GM23338 (cell line): ENCODE data around the gene GPR31. TPM values are rescaled to one million over a fixed set of nuclear protein-coding genes. Genes with fewer than 3 reads are reported as not detected.

Experiments used
- ATAC-seq: fragments of 200-7000 bp; cut with Tn5 transposase; 3 replicates; pipeline ENCODE4 v1.9.1; 2020
- DNase-seq: peaks from one replicate; pipeline ENCODE4 v3.0.0-alpha.2; 2015; ENCODE audit warnings: low spot score
- H2AFZ ChIP-seq: fragments of 200-600 bp; sonication (generic); 2 replicates; pipeline ENCODE4 v1.8.0; 2016; ENCODE audit warnings: antibody characterized with exemption, mild to moderate bottlenecking, moderate library complexity
- H3F3A ChIP-seq: fragments of 200-600 bp; sonication (generic); replicated peaks from 2 replicates; pipeline ENCODE4 v1.8.0; 2017; ENCODE audit warnings: antibody characterized with exemption, mixed run types, low read depth
- H3K27ac ChIP-seq: fragments of 200-600 bp; sonication (generic); 2 replicates; pipeline ENCODE4 v1.6.1; 2016; ENCODE audit warnings: low read depth
- H3K27me3 ChIP-seq: fragments of 200-600 bp; sonication (generic); 2 replicates; pipeline ENCODE4 v1.8.0; 2016; ENCODE audit warnings: mild to moderate bottlenecking, mixed run types, moderate library complexity; ENCODE audit not compliant: insufficient read depth
- H3K36me3 ChIP-seq: fragments of 200-600 bp; sonication (generic); 2 replicates; pipeline ENCODE4 v1.8.0; 2016; ENCODE audit warnings: mild to moderate bottlenecking; ENCODE audit not compliant: insufficient read depth
- H3K4me1 ChIP-seq: fragments of 200-600 bp; sonication (generic); 2 replicates; pipeline ENCODE4 v1.8.0; 2016; ENCODE audit warnings: mild to moderate bottlenecking, moderate library complexity; ENCODE audit not compliant: insufficient read depth
- H3K4me2 ChIP-seq: fragments of 200-600 bp; sonication (generic); 2 replicates; pipeline ENCODE4 v1.7.1; 2017; ENCODE audit warnings: mixed run types
- H3K4me3 ChIP-seq: fragments of 200-600 bp; sonication (generic); 2 replicates; pipeline ENCODE4 v1.6.1; 2016; ENCODE audit warnings: mixed run types
- H3K79me2 ChIP-seq: fragments of 200-600 bp; sonication (generic); replicated peaks from 2 replicates; pipeline ENCODE4 v1.8.0; 2017; ENCODE audit warnings: mild to moderate bottlenecking; ENCODE audit not compliant: insufficient read depth
- H3K9me2 ChIP-seq: fragments of 200-600 bp; sonication (generic); 2 replicates; pipeline ENCODE4 v1.8.0; 2017; ENCODE audit not compliant: insufficient read depth
- H4K20me1 ChIP-seq: fragments of 200-600 bp; sonication (generic); replicated peaks from 2 replicates; pipeline ENCODE4 v1.8.0; 2017; ENCODE audit warnings: mild to moderate bottlenecking; ENCODE audit not compliant: insufficient read depth
- H3K27ac Mint-ChIP-seq: 2 replicates; pipeline ENCODE4 v1.8.0; 2020; ENCODE audit warnings: inconsistent platforms, mild to moderate bottlenecking, moderate library complexity, mixed read lengths
- H3K27me3 Mint-ChIP-seq: 3 replicates; pipeline ENCODE4 v1.8.0; 2022; ENCODE audit warnings: low read depth, mild to moderate bottlenecking, moderate library complexity, mixed read lengths, inconsistent platforms; ENCODE audit not compliant: insufficient read depth, poor library complexity
- H3K36me3 Mint-ChIP-seq: 3 replicates; pipeline ENCODE4 v1.8.0; 2021; ENCODE audit warnings: low read depth, mild to moderate bottlenecking, inconsistent platforms, moderate library complexity, mixed read lengths
- H3K4me1 Mint-ChIP-seq: 3 replicates; pipeline ENCODE4 v1.8.0; 2020; ENCODE audit warnings: mild to moderate bottlenecking, inconsistent platforms, mixed read lengths
- H3K4me3 Mint-ChIP-seq: 3 replicates; pipeline ENCODE4 v1.8.0; 2021; ENCODE audit warnings: moderate library complexity, mild to moderate bottlenecking, inconsistent platforms, mixed read lengths
- H3K9me3 Mint-ChIP-seq: 3 replicates; pipeline ENCODE4 v1.8.0; 2020; ENCODE audit warnings: moderate library complexity, mild to moderate bottlenecking, inconsistent platforms, mixed read lengths
- CREB1 ChIP-seq: fragments of 250-450 bp; sonication (Bioruptor Pico); IDR thresholded peaks from 2 replicates; pipeline ENCODE4 v1.5.0; 2020; ENCODE audit warnings: low read depth, mild to moderate bottlenecking, moderate library complexity
- EZH2 ChIP-seq: fragments of 200-600 bp; sonication (generic); IDR thresholded peaks from one replicate; pipeline ENCODE4 v1.8.0; 2017; ENCODE audit warnings: antibody characterized with exemption, mild to moderate bottlenecking, low read depth; ENCODE audit not compliant: unreplicated experiment
- EZH2phosphoT487 ChIP-seq: fragments of 200-600 bp; sonication (generic); IDR thresholded peaks from one replicate; pipeline ENCODE4 v1.8.1; 2018; ENCODE audit warnings: antibody characterized with exemption; ENCODE audit not compliant: unreplicated experiment
- JUNB ChIP-seq: IDR thresholded peaks from one replicate; pipeline ENCODE4 v1.6.1; 2016; ENCODE audit warnings: antibody characterized with exemption; ENCODE audit not compliant: unreplicated experiment
- NANOG ChIP-seq: IDR thresholded peaks from 2 replicates; pipeline ENCODE4 v1.6.1; 2016; ENCODE audit warnings: antibody characterized with exemption, borderline replicate concordance
- POLR2AphosphoS5 ChIP-seq: IDR thresholded peaks from 2 replicates; pipeline ENCODE4 v1.6.1; 2016; ENCODE audit warnings: antibody characterized with exemption, low read depth
- STAT1 ChIP-seq: IDR thresholded peaks from one replicate; pipeline ENCODE4 v1.6.1; 2016; ENCODE audit warnings: antibody characterized with exemption; ENCODE audit not compliant: unreplicated experiment
- ZNF114 ChIP-seq: fragments of 250-450 bp; sonication (Bioruptor Pico); IDR thresholded peaks from 2 replicates; pipeline ENCODE4 v1.5.0; 2020; ENCODE audit warnings: mild to moderate bottlenecking, moderate library complexity
- ZNF331 ChIP-seq: fragments of 250-450 bp; sonication (Bioruptor Pico); IDR thresholded peaks from 2 replicates; pipeline ENCODE4 v1.5.0; 2020; ENCODE audit warnings: low read depth, mild to moderate bottlenecking, moderate library complexity
- polyA plus RNA-seq: library from polyadenylated mRNA; unstranded; fragments of >200 nt; fragmentation: Nextera tagmentation; extraction: Ambion mirVana; gene quantifications from 2 replicates; pipeline ENCODE4 v1.2.1, GENCODE V29; 2016
- total RNA-seq: library from RNA; depleted of rRNA; stranded (reverse); fragments of >200 nt; shearing (Covaris generic); gene quantifications from 2 replicates; pipeline ENCODE4 v1.2.3, GENCODE V29; 2014
- TF ChIP-seq, protein P1 (sequence below), 2 experiments: fragments of 200-600 bp in 1 of 2; sonication (generic) in 1 of 2; conservative IDR thresholded peaks; 2 replicates each; pipeline versions ENCODE4 v1.5.1 to v1.6.1; 2016 to 2017; ENCODE audit warnings: antibody characterized with exemption in 2 of 2, low read depth in 2 of 2, mild to moderate bottlenecking in 2 of 2, moderate library complexity in 1 of 2
- TF ChIP-seq, protein P2 (sequence below): IDR thresholded peaks from one replicate; pipeline ENCODE4 v1.6.1; 2018; ENCODE audit warnings: antibody characterized with exemption; ENCODE audit not compliant: unreplicated experiment
- TF ChIP-seq, protein P3 (sequence below): fragments of 250-450 bp; sonication (Bioruptor Pico); IDR thresholded peaks from 2 replicates; pipeline ENCODE4 v1.5.0; 2020; ENCODE audit warnings: mild to moderate bottlenecking, moderate library complexity
- TF ChIP-seq, protein P4 (sequence below): IDR thresholded peaks from 2 replicates; pipeline ENCODE4 v1.6.1; 2016; ENCODE audit warnings: antibody characterized with exemption

GPR31 gene
- total and polyA plus RNA-seq, 2 experiments from 2014 or later, result not detected

DNA sequence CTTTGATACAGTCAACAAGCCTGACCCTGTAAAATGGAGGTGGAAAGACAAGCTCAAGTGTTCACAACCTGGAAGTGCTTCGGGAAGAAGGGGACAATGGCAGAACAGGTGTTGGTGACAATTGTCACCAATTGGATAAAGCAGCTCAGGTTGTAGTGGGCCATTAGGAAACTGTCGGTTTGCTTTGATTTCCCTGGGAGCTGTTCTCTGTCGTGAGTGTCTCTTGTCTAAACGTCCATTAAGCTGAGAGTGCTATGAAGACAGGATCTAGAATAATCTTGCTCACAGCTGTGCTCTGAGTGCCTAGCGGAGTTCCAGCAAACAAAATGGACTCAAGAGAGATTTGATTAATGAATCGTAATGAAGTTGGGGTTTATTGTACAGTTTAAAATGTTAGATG, 19.9 kb downstream of the GPR31 start:
- ATAC-seq (no peak), DNase-seq (no peak)
- H3K4me3 ChIP-seq, result no peak overlapping the region
- Mint-ChIP-seq H3K9me3 (no peaks in the 10 kb centered on the region), H3K27ac (no peak overlapping the region), H3K4me1 (peaks cover 21% of the 10 kb centered on the region), H3K36me3 (no peaks in the 10 kb centered on the region), H3K27me3 (peaks cover 2% of the 10 kb centered on the region), H3K4me3 (no peak overlapping the region)
- no peak for TF ChIP-seq EZH2
- no peak for TF ChIP-seq POLR2AphosphoS5
- no peak for TF ChIP-seq ZNF331
- no peak for TF ChIP-seq NANOG
- TF ChIP-seq, protein P1, sequence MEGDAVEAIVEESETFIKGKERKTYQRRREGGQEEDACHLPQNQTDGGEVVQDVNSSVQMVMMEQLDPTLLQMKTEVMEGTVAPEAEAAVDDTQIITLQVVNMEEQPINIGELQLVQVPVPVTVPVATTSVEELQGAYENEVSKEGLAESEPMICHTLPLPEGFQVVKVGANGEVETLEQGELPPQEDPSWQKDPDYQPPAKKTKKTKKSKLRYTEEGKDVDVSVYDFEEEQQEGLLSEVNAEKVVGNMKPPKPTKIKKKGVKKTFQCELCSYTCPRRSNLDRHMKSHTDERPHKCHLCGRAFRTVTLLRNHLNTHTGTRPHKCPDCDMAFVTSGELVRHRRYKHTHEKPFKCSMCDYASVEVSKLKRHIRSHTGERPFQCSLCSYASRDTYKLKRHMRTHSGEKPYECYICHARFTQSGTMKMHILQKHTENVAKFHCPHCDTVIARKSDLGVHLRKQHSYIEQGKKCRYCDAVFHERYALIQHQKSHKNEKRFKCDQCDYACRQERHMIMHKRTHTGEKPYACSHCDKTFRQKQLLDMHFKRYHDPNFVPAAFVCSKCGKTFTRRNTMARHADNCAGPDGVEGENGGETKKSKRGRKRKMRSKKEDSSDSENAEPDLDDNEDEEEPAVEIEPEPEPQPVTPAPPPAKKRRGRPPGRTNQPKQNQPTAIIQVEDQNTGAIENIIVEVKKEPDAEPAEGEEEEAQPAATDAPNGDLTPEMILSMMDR (conservative IDR thresholded peaks at IDR 0.05; ENCODE audit: low read depth in 2 of 2), result no peak
- TF ChIP-seq ZNF114 (CRISPR knock-in tag), result no peak
- TF ChIP-seq, protein P2, sequence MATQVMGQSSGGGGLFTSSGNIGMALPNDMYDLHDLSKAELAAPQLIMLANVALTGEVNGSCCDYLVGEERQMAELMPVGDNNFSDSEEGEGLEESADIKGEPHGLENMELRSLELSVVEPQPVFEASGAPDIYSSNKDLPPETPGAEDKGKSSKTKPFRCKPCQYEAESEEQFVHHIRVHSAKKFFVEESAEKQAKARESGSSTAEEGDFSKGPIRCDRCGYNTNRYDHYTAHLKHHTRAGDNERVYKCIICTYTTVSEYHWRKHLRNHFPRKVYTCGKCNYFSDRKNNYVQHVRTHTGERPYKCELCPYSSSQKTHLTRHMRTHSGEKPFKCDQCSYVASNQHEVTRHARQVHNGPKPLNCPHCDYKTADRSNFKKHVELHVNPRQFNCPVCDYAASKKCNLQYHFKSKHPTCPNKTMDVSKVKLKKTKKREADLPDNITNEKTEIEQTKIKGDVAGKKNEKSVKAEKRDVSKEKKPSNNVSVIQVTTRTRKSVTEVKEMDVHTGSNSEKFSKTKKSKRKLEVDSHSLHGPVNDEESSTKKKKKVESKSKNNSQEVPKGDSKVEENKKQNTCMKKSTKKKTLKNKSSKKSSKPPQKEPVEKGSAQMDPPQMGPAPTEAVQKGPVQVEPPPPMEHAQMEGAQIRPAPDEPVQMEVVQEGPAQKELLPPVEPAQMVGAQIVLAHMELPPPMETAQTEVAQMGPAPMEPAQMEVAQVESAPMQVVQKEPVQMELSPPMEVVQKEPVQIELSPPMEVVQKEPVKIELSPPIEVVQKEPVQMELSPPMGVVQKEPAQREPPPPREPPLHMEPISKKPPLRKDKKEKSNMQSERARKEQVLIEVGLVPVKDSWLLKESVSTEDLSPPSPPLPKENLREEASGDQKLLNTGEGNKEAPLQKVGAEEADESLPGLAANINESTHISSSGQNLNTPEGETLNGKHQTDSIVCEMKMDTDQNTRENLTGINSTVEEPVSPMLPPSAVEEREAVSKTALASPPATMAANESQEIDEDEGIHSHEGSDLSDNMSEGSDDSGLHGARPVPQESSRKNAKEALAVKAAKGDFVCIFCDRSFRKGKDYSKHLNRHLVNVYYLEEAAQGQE, result no peak
- TF ChIP-seq EZH2phosphoT487, result no peak
- no peak for TF ChIP-seq STAT1
- TF ChIP-seq, protein P3, sequence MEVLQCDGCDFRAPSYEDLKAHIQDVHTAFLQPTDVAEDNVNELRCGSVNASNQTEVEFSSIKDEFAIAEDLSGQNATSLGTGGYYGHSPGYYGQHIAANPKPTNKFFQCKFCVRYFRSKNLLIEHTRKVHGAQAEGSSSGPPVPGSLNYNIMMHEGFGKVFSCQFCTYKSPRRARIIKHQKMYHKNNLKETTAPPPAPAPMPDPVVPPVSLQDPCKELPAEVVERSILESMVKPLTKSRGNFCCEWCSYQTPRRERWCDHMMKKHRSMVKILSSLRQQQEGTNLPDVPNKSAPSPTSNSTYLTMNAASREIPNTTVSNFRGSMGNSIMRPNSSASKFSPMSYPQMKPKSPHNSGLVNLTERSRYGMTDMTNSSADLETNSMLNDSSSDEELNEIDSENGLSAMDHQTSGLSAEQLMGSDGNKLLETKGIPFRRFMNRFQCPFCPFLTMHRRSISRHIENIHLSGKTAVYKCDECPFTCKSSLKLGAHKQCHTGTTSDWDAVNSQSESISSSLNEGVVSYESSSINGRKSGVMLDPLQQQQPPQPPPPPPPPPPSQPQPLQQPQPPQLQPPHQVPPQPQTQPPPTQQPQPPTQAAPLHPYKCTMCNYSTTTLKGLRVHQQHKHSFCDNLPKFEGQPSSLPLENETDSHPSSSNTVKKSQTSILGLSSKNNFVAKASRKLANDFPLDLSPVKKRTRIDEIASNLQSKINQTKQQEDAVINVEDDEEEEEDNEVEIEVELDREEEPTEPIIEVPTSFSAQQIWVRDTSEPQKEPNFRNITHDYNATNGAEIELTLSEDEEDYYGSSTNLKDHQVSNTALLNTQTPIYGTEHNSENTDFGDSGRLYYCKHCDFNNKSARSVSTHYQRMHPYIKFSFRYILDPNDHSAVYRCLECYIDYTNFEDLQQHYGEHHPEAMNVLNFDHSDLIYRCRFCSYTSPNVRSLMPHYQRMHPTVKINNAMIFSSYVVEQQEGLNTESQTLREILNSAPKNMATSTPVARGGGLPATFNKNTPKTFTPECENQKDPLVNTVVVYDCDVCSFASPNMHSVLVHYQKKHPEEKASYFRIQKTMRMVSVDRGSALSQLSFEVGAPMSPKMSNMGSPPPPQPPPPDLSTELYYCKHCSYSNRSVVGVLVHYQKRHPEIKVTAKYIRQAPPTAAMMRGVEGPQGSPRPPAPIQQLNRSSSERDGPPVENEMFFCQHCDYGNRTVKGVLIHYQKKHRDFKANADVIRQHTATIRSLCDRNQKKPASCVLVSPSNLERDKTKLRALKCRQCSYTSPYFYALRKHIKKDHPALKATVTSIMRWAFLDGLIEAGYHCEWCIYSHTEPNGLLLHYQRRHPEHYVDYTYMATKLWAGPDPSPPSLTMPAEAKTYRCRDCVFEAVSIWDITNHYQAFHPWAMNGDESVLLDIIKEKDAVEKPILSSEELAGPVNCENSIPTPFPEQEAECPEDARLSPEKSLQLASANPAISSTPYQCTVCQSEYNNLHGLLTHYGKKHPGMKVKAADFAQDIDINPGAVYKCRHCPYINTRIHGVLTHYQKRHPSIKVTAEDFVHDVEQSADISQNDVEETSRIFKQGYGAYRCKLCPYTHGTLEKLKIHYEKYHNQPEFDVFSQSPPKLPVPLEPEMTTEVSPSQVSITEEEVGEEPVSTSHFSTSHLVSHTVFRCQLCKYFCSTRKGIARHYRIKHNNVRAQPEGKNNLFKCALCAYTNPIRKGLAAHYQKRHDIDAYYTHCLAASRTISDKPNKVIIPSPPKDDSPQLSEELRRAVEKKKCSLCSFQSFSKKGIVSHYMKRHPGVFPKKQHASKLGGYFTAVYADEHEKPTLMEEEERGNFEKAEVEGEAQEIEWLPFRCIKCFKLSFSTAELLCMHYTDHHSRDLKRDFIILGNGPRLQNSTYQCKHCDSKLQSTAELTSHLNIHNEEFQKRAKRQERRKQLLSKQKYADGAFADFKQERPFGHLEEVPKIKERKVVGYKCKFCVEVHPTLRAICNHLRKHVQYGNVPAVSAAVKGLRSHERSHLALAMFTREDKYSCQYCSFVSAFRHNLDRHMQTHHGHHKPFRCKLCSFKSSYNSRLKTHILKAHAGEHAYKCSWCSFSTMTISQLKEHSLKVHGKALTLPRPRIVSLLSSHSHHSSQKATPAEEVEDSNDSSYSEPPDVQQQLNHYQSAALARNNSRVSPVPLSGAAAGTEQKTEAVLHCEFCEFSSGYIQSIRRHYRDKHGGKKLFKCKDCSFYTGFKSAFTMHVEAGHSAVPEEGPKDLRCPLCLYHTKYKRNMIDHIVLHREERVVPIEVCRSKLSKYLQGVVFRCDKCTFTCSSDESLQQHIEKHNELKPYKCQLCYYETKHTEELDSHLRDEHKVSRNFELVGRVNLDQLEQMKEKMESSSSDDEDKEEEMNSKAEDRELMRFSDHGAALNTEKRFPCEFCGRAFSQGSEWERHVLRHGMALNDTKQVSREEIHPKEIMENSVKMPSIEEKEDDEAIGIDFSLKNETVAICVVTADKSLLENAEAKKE (CRISPR knock-in tag), result no peak
- TF ChIP-seq, protein P4, sequence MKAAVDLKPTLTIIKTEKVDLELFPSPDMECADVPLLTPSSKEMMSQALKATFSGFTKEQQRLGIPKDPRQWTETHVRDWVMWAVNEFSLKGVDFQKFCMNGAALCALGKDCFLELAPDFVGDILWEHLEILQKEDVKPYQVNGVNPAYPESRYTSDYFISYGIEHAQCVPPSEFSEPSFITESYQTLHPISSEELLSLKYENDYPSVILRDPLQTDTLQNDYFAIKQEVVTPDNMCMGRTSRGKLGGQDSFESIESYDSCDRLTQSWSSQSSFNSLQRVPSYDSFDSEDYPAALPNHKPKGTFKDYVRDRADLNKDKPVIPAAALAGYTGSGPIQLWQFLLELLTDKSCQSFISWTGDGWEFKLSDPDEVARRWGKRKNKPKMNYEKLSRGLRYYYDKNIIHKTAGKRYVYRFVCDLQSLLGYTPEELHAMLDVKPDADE, result no peak
- no peak for TF ChIP-seq JUNB
- TF ChIP-seq CREB1 (CRISPR knock-in tag), result no peak
- no peaks in the 10 kb centered on the region for H3F3A ChIP-seq
- no peak overlapping the region for H2AFZ ChIP-seq
- H3K4me2 ChIP-seq, result no peak overlapping the region
- no peaks in the 10 kb centered on the region for H3K9me2 ChIP-seq
- H3K27me3 ChIP-seq, result no peaks in the 10 kb centered on the region
- H3K4me1 ChIP-seq, result peaks cover 21% of the 10 kb centered on the region
- no peaks in the 10 kb centered on the region for H3K79me2 ChIP-seq
- H4K20me1 ChIP-seq, result no peaks in the 10 kb centered on the region
- H3K36me3 ChIP-seq, result no peaks in the 10 kb centered on the region
- H3K27ac ChIP-seq, result no peak overlapping the region
